HepG2 (cell line): ENCODE data around the gene CLIC6. TPM values are rescaled to one million over a fixed set of nuclear protein-coding genes. Genes with fewer than 3 reads are reported as not detected.

Experiments used
- ATAC-seq: fragments of 200-7000 bp; cut with Tn5 transposase; 3 replicates; pipeline ENCODE4 v1.9.1; 2020; ENCODE audit warnings: mild to moderate bottlenecking, moderate library complexity
- BruUV-seq: library from RNA; stranded (reverse); fragments of 400-500 nt; replicated peaks from 2 replicates; lab custom pipeline; 2021; lab: Mats Ljungman, UMichigan
- CTCF ChIA-PET: fragments of 300-600 bp; formaldehyde crosslinking; extraction: SDS; loops from one replicate; lab custom pipeline; 2021; ENCODE audit warnings: low total read pairs, inconsistent platforms, low intra/inter-chr PET ratio; lab: Yijun Ruan, JAX
- POLR2A ChIA-PET: fragments of 350-600 bp; sonication (Branson Sonifier 250); formaldehyde crosslinking; loops from one replicate; lab custom pipeline; 2020; ENCODE audit warnings: antibody characterized with exemption, inconsistent platforms; lab: Yijun Ruan, JAX
- DNase-seq: peaks from one replicate; pipeline ENCODE4 v3.0.0-alpha.2; 2015; ENCODE audit warnings: low spot score
- FAIRE-seq: peaks from 3 replicates; lab custom pipeline; 2011; peaks lifted over from hg19 to GRCh38; lab: Jason Lieb, UNC
- H2AFZ ChIP-seq: one replicate; pipeline ENCODE4 v1.6.1; 2011; ENCODE audit warnings: low read length, inconsistent platforms
- H3K27ac ChIP-seq: fragments of 300-600 bp; 3 replicates; pipeline ENCODE4 v1.8.0; 2011; ENCODE audit warnings: mixed run types, mild to moderate bottlenecking, mixed read lengths, low read length, inconsistent platforms; ENCODE audit not compliant: insufficient read depth; ENCODE audit errors: extremely low read length
- H3K27me3 ChIP-seq, 2 experiments: fragments of 200-600 bp in 1 of 2; 2 replicates in 1 of 2; 3 replicates in 1 of 2; pipeline versions ENCODE4 v1.6.0 to v1.8.0; 2011; ENCODE audit warnings: low read length in 2 of 2, mild to moderate bottlenecking in 2 of 2, moderate library complexity in 2 of 2, inconsistent platforms in 1 of 2; ENCODE audit not compliant: insufficient read depth in 2 of 2, control insufficient read depth in 1 of 2
- H3K36me3 ChIP-seq, 2 experiments: fragments of 200-600 bp in 1 of 2; replicated peaks in 1 of 2; 2 replicates in 1 of 2; 3 replicates in 1 of 2; pipeline versions ENCODE4 v1.5.1 to v1.8.0; 2011; ENCODE audit warnings: low read length in 2 of 2, inconsistent platforms in 1 of 2; ENCODE audit not compliant: insufficient read depth in 2 of 2, control insufficient read depth in 1 of 2
- H3K4me1 ChIP-seq: 2 replicates; pipeline ENCODE4 v1.5.1; 2012; ENCODE audit warnings: low read length, inconsistent platforms; ENCODE audit not compliant: insufficient read depth
- H3K4me2 ChIP-seq: 2 replicates; pipeline ENCODE4 v1.6.0; 2011; ENCODE audit warnings: low read depth, low read length, inconsistent platforms
- H3K4me3 ChIP-seq, 3 experiments: fragments of 200-600 bp in 1 of 3; sonication (generic), shearing (Covaris generic) in 1 of 3; replicated peaks in 1 of 3; 2 replicates each; pipeline ENCODE4 v1.5.1; 2011 to 2016; ENCODE audit warnings: low read length in 3 of 3, inconsistent platforms in 2 of 3, low read depth in 2 of 3, mild to moderate bottlenecking in 2 of 3, control low read depth in 1 of 3, mixed read lengths in 1 of 3; ENCODE audit not compliant: insufficient read depth in 1 of 3
- H3K79me2 ChIP-seq: one replicate; pipeline ENCODE4 v1.6.1; 2011; ENCODE audit warnings: low read length, inconsistent platforms; ENCODE audit not compliant: insufficient read depth
- H3K9ac ChIP-seq: 2 replicates; pipeline ENCODE4 v1.6.0; 2011; ENCODE audit warnings: mild to moderate bottlenecking, low read depth, low read length, inconsistent platforms; ENCODE audit not compliant: insufficient read depth
- H3K9me3 ChIP-seq: 2 replicates; pipeline ENCODE4 v1.5.1; 2012; ENCODE audit warnings: mild to moderate bottlenecking, low read length
- H4K20me1 ChIP-seq: 2 replicates; pipeline ENCODE4 v1.6.0; 2011; ENCODE audit warnings: inconsistent platforms, mild to moderate bottlenecking, low read length, moderate library complexity; ENCODE audit not compliant: insufficient read depth
- HOXD1 ChIP-seq: sonication (generic); formaldehyde crosslinking; IDR thresholded peaks from 2 replicates; pipeline ENCODE4 v1.5.0; 2020; ENCODE audit warnings: missing genetic modification reagents
- RBAK ChIP-seq: sonication (generic); formaldehyde crosslinking; IDR thresholded peaks from 2 replicates; pipeline ENCODE4 v1.5.1; 2020; ENCODE audit warnings: mild to moderate bottlenecking, missing genetic modification reagents
- XRCC5 ChIP-seq: fragments of 200-400 bp; formaldehyde crosslinking; optimal IDR thresholded peaks from 2 replicates; pipeline ENCODE3; 2017; ENCODE audit warnings: mild to moderate bottlenecking, low read length
- ZBTB3 ChIP-seq: sonication (generic); formaldehyde crosslinking; IDR thresholded peaks from 2 replicates; pipeline ENCODE4 v1.4.0; 2020; ENCODE audit warnings: low read depth, mild to moderate bottlenecking, moderate library complexity, missing genetic modification reagents, borderline replicate concordance
- ZNF292 ChIP-seq: sonication (generic); formaldehyde crosslinking; IDR thresholded peaks from 2 replicates; pipeline ENCODE4 v1.8.1; 2022; ENCODE audit warnings: mild to moderate bottlenecking, low read depth, missing genetic modification reagents, borderline replicate concordance
- ZNF350 ChIP-seq: sonication (generic); formaldehyde crosslinking; IDR thresholded peaks from 2 replicates; pipeline ENCODE4 v1.4.0; 2020; ENCODE audit warnings: mild to moderate bottlenecking, low read depth, missing genetic modification reagents, borderline replicate concordance
- ZNF383 ChIP-seq: sonication (generic); formaldehyde crosslinking; IDR thresholded peaks from 2 replicates; pipeline ENCODE4 v1.4.0; 2020; ENCODE audit warnings: missing genetic modification reagents, mild to moderate bottlenecking, borderline replicate concordance
- ZNF614 ChIP-seq: IDR thresholded peaks from 2 replicates; pipeline ENCODE4 v1.6.1; 2018; ENCODE audit warnings: missing biosample characterization, missing genetic modification reagents, inconsistent platforms, borderline replicate concordance
- ZNF746 ChIP-seq: sonication (generic); formaldehyde crosslinking; IDR thresholded peaks from 2 replicates; pipeline ENCODE4 v1.8.0; 2022; ENCODE audit warnings: mild to moderate bottlenecking, missing genetic modification reagents
- ZNF75D ChIP-seq: sonication (generic); formaldehyde crosslinking; IDR thresholded peaks from 2 replicates; pipeline ENCODE4 v1.8.1; 2023; ENCODE audit warnings: missing genetic modification reagents, mild to moderate bottlenecking, borderline replicate concordance
- WGBS: methylation state at CpG from one replicate; pipeline ENCODE4 v1.1.6; 2017; ENCODE audit warnings: low lambda C conversion rate; 5-methylcytosine and 5-hydroxymethylcytosine counted together
- in situ Hi-C: cut with HindIII; loops from 2 replicates; pipeline ENCODE4 v1.10.0; 2017; ENCODE audit warnings: low pct_unique_long_range_greater_than_20kb; ENCODE audit not compliant: extremely low pct_ligation_motif_present
- intact Hi-C: fragments of 100-400 bp; cut with micrococcal nuclease; formaldehyde crosslinking; loops from one replicate; pipeline ENCODE4 v1.10.0; 2022; ENCODE audit not compliant: unreplicated experiment
- polyA plus RNA-seq, 8 experiments: library from polyadenylated mRNA; depleted of rRNA in 3 of 8; stranded (reverse) in 7 of 8; unstranded in 1 of 8; fragments of >200 nt; fragmentation: Illumina TruSeq in 4 of 8; extraction: Trizol in 4 of 8; gene quantifications; 2 replicates each; pipeline versions ENCODE4 v1.2.1 to v1.2.3, GENCODE V29; 2011 to 2016; ENCODE audit warnings: low read depth in 4 of 8, missing spikeins in 1 of 8, mixed read lengths in 1 of 8; ENCODE audit not compliant: insufficient read depth in 1 of 8
- total RNA-seq, 5 experiments: library from RNA; depleted of rRNA; stranded (reverse); fragments of >200 nt; fragmentation: Illumina TruSeq; extraction: Trizol; gene quantifications; 2 replicates each; pipeline ENCODE4 v1.2.3, GENCODE V29; 2016; ENCODE audit warnings: low read depth in 1 of 5
- TF ChIP-seq, protein P1 (sequence below): sonication (generic); formaldehyde crosslinking; IDR thresholded peaks from 2 replicates; pipeline ENCODE4 v1.4.0; 2020; ENCODE audit warnings: low read depth, mild to moderate bottlenecking, missing genetic modification reagents

CLIC6 gene
- total and polyA plus RNA-seq, 2 of the 13 experiments (the other 11 are each of a cell fraction or from before 2014, with no cell fraction given) = not detected

DNA sequence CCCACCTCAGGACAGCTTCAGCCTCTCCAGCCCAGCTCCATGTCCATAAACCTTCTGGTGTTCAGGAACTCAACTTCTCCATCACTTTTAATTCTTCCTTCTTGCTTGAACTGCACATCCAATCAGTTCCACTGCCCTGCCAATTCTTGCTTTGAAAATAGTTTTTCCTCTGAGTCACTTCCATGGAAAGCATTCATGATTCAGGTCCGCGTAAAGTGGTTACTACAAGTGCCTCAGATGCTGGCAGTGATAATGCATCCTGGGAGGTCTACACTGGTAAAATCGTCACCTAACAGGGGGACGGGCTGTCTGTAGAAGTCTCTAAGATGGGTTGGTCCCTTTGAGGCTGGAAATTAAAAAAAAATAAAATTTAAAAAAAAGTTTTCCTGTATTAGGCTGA is 27.9 kb upstream of the CLIC6 start:
- no peak overlapping the region for H3K4me2 ChIP-seq
- in situ Hi-C loops (no loop called here), intact Hi-C loops (no loop called here)

DNA sequence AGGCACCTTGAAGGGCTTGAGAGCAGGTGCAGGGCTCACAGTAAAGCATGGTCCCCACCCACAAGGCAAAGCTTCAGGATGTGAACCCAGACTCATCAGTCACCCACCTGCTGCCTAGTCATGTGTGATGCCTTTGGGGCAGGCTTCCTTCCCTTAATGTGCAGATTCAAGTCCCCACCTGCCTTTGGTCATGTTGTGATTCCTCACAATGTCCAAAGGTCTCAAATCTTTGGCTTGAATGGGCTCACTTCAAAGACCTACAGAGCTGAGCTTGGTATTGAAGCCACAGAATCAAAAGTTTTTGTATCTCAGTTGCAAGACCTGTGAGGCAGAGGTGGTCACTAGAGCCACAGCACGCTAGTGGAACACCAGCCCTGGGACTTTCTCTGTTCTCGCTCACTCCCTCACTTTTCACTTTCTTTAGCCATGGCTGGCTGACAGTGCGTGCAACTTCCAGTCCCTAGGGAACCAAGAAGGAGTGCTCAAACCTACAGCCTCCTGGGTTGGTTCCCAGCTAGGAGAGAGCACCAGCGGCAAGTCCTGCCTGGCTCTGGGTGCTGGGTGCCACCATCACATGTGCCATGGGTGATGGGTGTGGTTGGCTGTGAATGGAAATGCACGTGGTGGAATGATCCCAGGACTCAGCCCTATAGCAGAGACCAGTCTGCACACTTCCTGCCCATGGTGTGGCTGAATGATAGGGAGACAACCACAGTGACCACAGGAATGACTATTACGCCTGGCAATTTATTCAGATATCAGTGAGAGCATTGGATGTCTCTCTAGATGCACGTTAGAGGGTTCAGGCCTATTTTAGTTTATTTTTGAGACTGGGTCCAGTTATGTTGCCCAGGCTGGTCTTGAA is 26.4 kb upstream of the CLIC6 start:
- 36% methylated on average over 7 of the region's 7 CpGs for WGBS
- intact Hi-C loops = no loop called here
- H2AFZ ChIP-seq = no peak overlapping the region
- in situ Hi-C loops = no loop called here
- H3K9me3 ChIP-seq = no peaks in the 10 kb centered on the region
- no peak for FAIRE-seq
- ATAC-seq = no peak
- POLR2A ChIA-PET = no interaction called here
- H3K4me1 ChIP-seq = peaks cover 9% of the 10 kb centered on the region
- H3K9ac ChIP-seq = no peak overlapping the region
- BruUV-seq = no TSS peak
- TF ChIP-seq, protein P1, sequence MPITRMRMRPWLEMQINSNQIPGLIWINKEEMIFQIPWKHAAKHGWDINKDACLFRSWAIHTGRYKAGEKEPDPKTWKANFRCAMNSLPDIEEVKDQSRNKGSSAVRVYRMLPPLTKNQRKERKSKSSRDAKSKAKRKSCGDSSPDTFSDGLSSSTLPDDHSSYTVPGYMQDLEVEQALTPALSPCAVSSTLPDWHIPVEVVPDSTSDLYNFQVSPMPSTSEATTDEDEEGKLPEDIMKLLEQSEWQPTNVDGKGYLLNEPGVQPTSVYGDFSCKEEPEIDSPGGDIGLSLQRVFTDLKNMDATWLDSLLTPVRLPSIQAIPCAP (CRISPR knock-in tag) = no peak
- no peak for TF ChIP-seq ZBTB3 (CRISPR knock-in tag)
- TF ChIP-seq ZNF383 (CRISPR knock-in tag) = no peak
- no peak for TF ChIP-seq ZNF350 (CRISPR knock-in tag)
- TF ChIP-seq XRCC5 = no peak
- no peak for TF ChIP-seq ZNF292 (CRISPR knock-in tag)
- no peak for TF ChIP-seq RBAK (CRISPR knock-in tag)
- TF ChIP-seq, all 625 proteins: peak for 0
- H3K27me3 ChIP-seq = peaks cover 0 to 5% of the 10 kb centered on the region in 2 experiments; a peak in 2 of 5 replicates
- H4K20me1 ChIP-seq = no peaks in the 10 kb centered on the region
- H3K4me2 ChIP-seq = no peak overlapping the region
- no peak for DNase-seq
- no peaks in the 10 kb centered on the region for H3K36me3 ChIP-seq
- H3K4me3 ChIP-seq = no peak overlapping the region
- H3K27ac ChIP-seq = no peak overlapping the region
- no peaks in the 10 kb centered on the region for H3K79me2 ChIP-seq
- CTCF ChIA-PET = no interaction called here

More for the DNA sequence above, 27.9 kb upstream of the CLIC6 start:
- ATAC-seq = no peak
- WGBS = 42% methylated on average over 4 of the region's 4 CpGs
- H3K4me3 ChIP-seq = no peak overlapping the region
- CTCF ChIA-PET = no interaction called here
- peaks cover 9% of the 10 kb centered on the region for H3K4me1 ChIP-seq
- DNase-seq = no peak
- no peaks in the 10 kb centered on the region for H3K27me3 ChIP-seq
- no peak overlapping the region for H2AFZ ChIP-seq
- no TSS peak for BruUV-seq
- H4K20me1 ChIP-seq = no peaks in the 10 kb centered on the region
- H3K9me3 ChIP-seq = no peaks in the 10 kb centered on the region
- POLR2A ChIA-PET = no interaction called here
- no peaks in the 10 kb centered on the region for H3K79me2 ChIP-seq
- no peak overlapping the region for H3K27ac ChIP-seq
- no peaks in the 10 kb centered on the region for H3K36me3 ChIP-seq
- FAIRE-seq = no peak
- H3K9ac ChIP-seq = no peak overlapping the region
- TF ChIP-seq ZNF746 = no peak
- no peak for TF ChIP-seq ZNF75D (CRISPR knock-in tag)
- TF ChIP-seq HOXD1 (CRISPR knock-in tag) = no peak
- no peak for TF ChIP-seq ZNF614
